ENCODE results near the gene CCDC117. TPM values are rescaled to one million over a fixed set of nuclear protein-coding genes. Genes with fewer than 3 reads are reported as not detected.

Gene CCDC117
- 14.2 TPM for polyA plus RNA-seq (2013, experiment 1 of 2)
- polyA plus RNA-seq (2013, experiment 2 of 2): 14.5 TPM

GRCh38 chr22:28772633-28773460 is at the start of gene CCDC117:
Gene CCDC117, plus strand, starts transcription at chr22:28772695. Its CDS starts 155 bp downstream, at chr22:28772850.
- H3K27ac ChIP-seq (ENCODE audit: low read length, poor library complexity, severe bottlenecking): peak within 1 kb of the TSS; percentile 97
- H3K9ac ChIP-seq (ENCODE audit: low read length): peak within 1 kb of the TSS; percentile 98
- peaks cover 6% of the 10 kb centered on the region for H3K79me1 ChIP-seq (replicated peaks; ENCODE audit: low read length, poor library complexity, severe bottlenecking)
- no peak within 1 kb of the TSS for H2AK5ac ChIP-seq (ENCODE audit: low read length, severe bottlenecking)
- peak within 1 kb of the TSS; percentile 76 for H2AFZ ChIP-seq (ENCODE audit: low read depth, low read length)
- peak within 1 kb of the TSS; percentile 23 for H2BK15ac ChIP-seq (ENCODE audit: low read depth, poor library complexity, severe bottlenecking)
- peak within 1 kb of the TSS; percentile 81 for H3K4me2 ChIP-seq (ENCODE audit: low read length, poor library complexity, severe bottlenecking)
- peak within 1 kb of the TSS in 1 of 2 experiments; percentile 42 for H2BK12ac ChIP-seq (ENCODE audit: low read length in 2 of 2)
- H3K4me1 ChIP-seq (ENCODE audit: control insufficient read depth, insufficient read depth, low read depth, low read length): peaks cover 4% of the 10 kb centered on the region
- H2BK5ac ChIP-seq (ENCODE audit: low read depth, low read length, poor library complexity, severe bottlenecking): peak within 1 kb of the TSS; percentile 89
- peak within 1 kb of the TSS; percentile 57 to 93 for H3K14ac ChIP-seq (ENCODE audit: low read length in 2 of 2)
- DNase-seq: peak; percentile 95
- peak within 1 kb of the TSS; percentile 64 to 91 for H3K4ac ChIP-seq (ENCODE audit: low read depth in 1 of 2, low read length in 2 of 2)
- peak within 1 kb of the TSS; percentile 90 for H4K91ac ChIP-seq (ENCODE audit: low read length)
- peak within 1 kb of the TSS; percentile 95 for H4K8ac ChIP-seq (ENCODE audit: low read length)
- H3K27me3 ChIP-seq (ENCODE audit: control insufficient read depth in 1 of 2, insufficient read depth in 1 of 2, low read length in 2 of 2): no peaks in the 10 kb centered on the region
- H2BK120ac ChIP-seq (ENCODE audit: low read depth, low read length): peak within 1 kb of the TSS; percentile 79
- peak within 1 kb of the TSS; percentile 90 to 95 for H3K4me3 ChIP-seq (ENCODE audit: insufficient read depth in 1 of 2, low read depth in 1 of 2, low read length in 2 of 2)
- peaks cover 21 to 34% of the 10 kb centered on the region in 2 experiments for H3K36me3 ChIP-seq (ENCODE audit: control insufficient read depth in 1 of 2, insufficient read depth in 2 of 2, low read depth in 1 of 2, low read length in 2 of 2)
- H3K23ac ChIP-seq (ENCODE audit: low read length in 2 of 2): no peak within 1 kb of the TSS
- H3K18ac ChIP-seq (ENCODE audit: low read depth in 1 of 2, low read length in 2 of 2): peak within 1 kb of the TSS; percentile 91 to 93
- WGBS: under 1% methylated on average over 63 of the region's 92 CpGs
- H3K9me3 ChIP-seq (ENCODE audit: control insufficient read depth, low read length): no peaks in the 10 kb centered on the region

- no peak overlapping the region for H3K27ac ChIP-seq (ENCODE audit: low read length, poor library complexity, severe bottlenecking)
- no peaks in the 10 kb centered on the region for H3K4me1 ChIP-seq (ENCODE audit: control insufficient read depth, insufficient read depth, low read depth, low read length)
- no CpG with 5 or more reads among the region's 1 CpG for WGBS
- H3K36me3 ChIP-seq (ENCODE audit: control insufficient read depth in 1 of 2, insufficient read depth in 2 of 2, low read depth in 1 of 2, low read length in 2 of 2): peaks cover 0 to 21% of the 10 kb centered on the region in 2 experiments
- H2BK15ac ChIP-seq (ENCODE audit: low read depth, poor library complexity, severe bottlenecking): no peak overlapping the region
- H4K8ac ChIP-seq (ENCODE audit: low read length): no peak overlapping the region
- no peak overlapping the region for H2BK12ac ChIP-seq (ENCODE audit: low read length in 2 of 2)
- no peaks in the 10 kb centered on the region for H3K27me3 ChIP-seq (ENCODE audit: control insufficient read depth in 1 of 2, insufficient read depth in 1 of 2, low read length in 2 of 2)
- H2BK5ac ChIP-seq (ENCODE audit: low read depth, low read length, poor library complexity, severe bottlenecking): no peak overlapping the region
- no peaks in the 10 kb centered on the region for H3K79me1 ChIP-seq (replicated peaks; ENCODE audit: low read length, poor library complexity, severe bottlenecking)
- no peak overlapping the region for H2AFZ ChIP-seq (ENCODE audit: low read depth, low read length)
- no peak overlapping the region for H3K4me3 ChIP-seq (ENCODE audit: insufficient read depth in 1 of 2, low read depth in 1 of 2, low read length in 2 of 2)
- H3K23ac ChIP-seq (ENCODE audit: low read length in 2 of 2): no peak overlapping the region
- H2BK120ac ChIP-seq (ENCODE audit: low read depth, low read length): no peak overlapping the region
- peak overlapping the region; percentile 36 for H3K9ac ChIP-seq (ENCODE audit: low read length)
- H3K4me2 ChIP-seq (ENCODE audit: low read length, poor library complexity, severe bottlenecking): no peak overlapping the region
- H3K18ac ChIP-seq (ENCODE audit: low read depth in 1 of 2, low read length in 2 of 2): no peak overlapping the region
- no peak overlapping the region for H2AK5ac ChIP-seq (ENCODE audit: low read length, severe bottlenecking)
- no peak for DNase-seq
- H3K9me3 ChIP-seq (ENCODE audit: control insufficient read depth, low read length): no peaks in the 10 kb centered on the region
- no peak overlapping the region for H3K14ac ChIP-seq (ENCODE audit: low read length in 2 of 2)
- no peak overlapping the region for H4K91ac ChIP-seq (ENCODE audit: low read length)
- H3K4ac ChIP-seq (ENCODE audit: low read depth in 1 of 2, low read length in 2 of 2): no peak overlapping the region
Observed at GRCh38 chr22:28728002-28728401, 44.5 kb upstream of the CCDC117 start.

- H3K27me3 ChIP-seq (ENCODE audit: control insufficient read depth in 1 of 2, insufficient read depth in 1 of 2, low read length in 2 of 2): no peaks in the 10 kb centered on the region
- H3K79me1 ChIP-seq (replicated peaks; ENCODE audit: low read length, poor library complexity, severe bottlenecking): peaks cover under 1% of the 10 kb centered on the region
- no peak overlapping the region for H3K14ac ChIP-seq (ENCODE audit: low read length in 2 of 2)
- no peak overlapping the region for H2AK5ac ChIP-seq (ENCODE audit: low read length, severe bottlenecking)
- no peaks in the 10 kb centered on the region for H3K9me3 ChIP-seq (ENCODE audit: control insufficient read depth, low read length)
- H2BK15ac ChIP-seq (ENCODE audit: low read depth, poor library complexity, severe bottlenecking): no peak overlapping the region
- no peak overlapping the region for H3K4me3 ChIP-seq (ENCODE audit: insufficient read depth in 1 of 2, low read depth in 1 of 2, low read length in 2 of 2)
- H2BK120ac ChIP-seq (ENCODE audit: low read depth, low read length): no peak overlapping the region
- no peak overlapping the region for H2BK5ac ChIP-seq (ENCODE audit: low read depth, low read length, poor library complexity, severe bottlenecking)
- H3K27ac ChIP-seq (ENCODE audit: low read length, poor library complexity, severe bottlenecking): no peak overlapping the region
- H3K4ac ChIP-seq (ENCODE audit: low read depth in 1 of 2, low read length in 2 of 2): no peak overlapping the region
- 97% methylated on average over 9 of the region's 10 CpGs for WGBS
- H3K4me2 ChIP-seq (ENCODE audit: low read length, poor library complexity, severe bottlenecking): no peak overlapping the region
- no peak overlapping the region for H3K23ac ChIP-seq (ENCODE audit: low read length in 2 of 2)
- peak; percentile 35 for DNase-seq
- peaks cover 0 to 26% of the 10 kb centered on the region in 2 experiments for H3K36me3 ChIP-seq (ENCODE audit: control insufficient read depth in 1 of 2, insufficient read depth in 2 of 2, low read depth in 1 of 2, low read length in 2 of 2)
- H3K18ac ChIP-seq (ENCODE audit: low read depth in 1 of 2, low read length in 2 of 2): no peak overlapping the region
- H2BK12ac ChIP-seq (ENCODE audit: low read length in 2 of 2): no peak overlapping the region
- no peak overlapping the region for H4K8ac ChIP-seq (ENCODE audit: low read length)
- no peaks in the 10 kb centered on the region for H3K4me1 ChIP-seq (ENCODE audit: control insufficient read depth, insufficient read depth, low read depth, low read length)
- no peak overlapping the region for H2AFZ ChIP-seq (ENCODE audit: low read depth, low read length)
- peak overlapping the region; percentile 36 for H3K9ac ChIP-seq (ENCODE audit: low read length)
- H4K91ac ChIP-seq (ENCODE audit: low read length): no peak overlapping the region
Observed at GRCh38 chr22:28728621-28729313, 43.7 kb upstream of the CCDC117 start.

GRCh38 chr22:28730179-28730578 is 42.3 kb upstream of the CCDC117 start:
- no peaks in the 10 kb centered on the region for H3K4me1 ChIP-seq (ENCODE audit: control insufficient read depth, insufficient read depth, low read depth, low read length)
- H3K4me3 ChIP-seq (ENCODE audit: insufficient read depth in 1 of 2, low read depth in 1 of 2, low read length in 2 of 2): no peak overlapping the region
- no peak overlapping the region for H2BK15ac ChIP-seq (ENCODE audit: low read depth, poor library complexity, severe bottlenecking)
- no peak overlapping the region for H2BK5ac ChIP-seq (ENCODE audit: low read depth, low read length, poor library complexity, severe bottlenecking)
- no peaks in the 10 kb centered on the region for H3K27me3 ChIP-seq (ENCODE audit: control insufficient read depth in 1 of 2, insufficient read depth in 1 of 2, low read length in 2 of 2)
- no peak overlapping the region for H4K91ac ChIP-seq (ENCODE audit: low read length)
- no peak overlapping the region for H2BK120ac ChIP-seq (ENCODE audit: low read depth, low read length)
- no peak overlapping the region for H3K27ac ChIP-seq (ENCODE audit: low read length, poor library complexity, severe bottlenecking)
- no peak overlapping the region for H3K14ac ChIP-seq (ENCODE audit: low read length in 2 of 2)
- WGBS: no CpG with 5 or more reads among the region's 3 CpGs
- DNase-seq: no peak
- H3K79me1 ChIP-seq (replicated peaks; ENCODE audit: low read length, poor library complexity, severe bottlenecking): peaks cover 5% of the 10 kb centered on the region
- H3K4me2 ChIP-seq (ENCODE audit: low read length, poor library complexity, severe bottlenecking): no peak overlapping the region
- H2AFZ ChIP-seq (ENCODE audit: low read depth, low read length): no peak overlapping the region
- H2BK12ac ChIP-seq (ENCODE audit: low read length in 2 of 2): no peak overlapping the region
- no peak overlapping the region for H2AK5ac ChIP-seq (ENCODE audit: low read length, severe bottlenecking)
- H4K8ac ChIP-seq (ENCODE audit: low read length): no peak overlapping the region
- H3K9me3 ChIP-seq (ENCODE audit: control insufficient read depth, low read length): no peaks in the 10 kb centered on the region
- peaks cover 4 to 21% of the 10 kb centered on the region in 2 experiments for H3K36me3 ChIP-seq (ENCODE audit: control insufficient read depth in 1 of 2, insufficient read depth in 2 of 2, low read depth in 1 of 2, low read length in 2 of 2)
- H3K23ac ChIP-seq (ENCODE audit: low read length in 2 of 2): no peak overlapping the region
- no peak overlapping the region for H3K4ac ChIP-seq (ENCODE audit: low read depth in 1 of 2, low read length in 2 of 2)
- peak overlapping the region; percentile 41 for H3K9ac ChIP-seq (ENCODE audit: low read length)
- no peak overlapping the region for H3K18ac ChIP-seq (ENCODE audit: low read depth in 1 of 2, low read length in 2 of 2)

Measured in mesenchymal stem cell (in vitro differentiated cells and primary cell).